Right lobe of liver (tissue), 4 donors: ENCODE measurements around the gene RPTOR.

Experiments
- POLR2A ChIP-seq: fragments of 450-650 bp; IDR thresholded peaks from one replicate; pipeline ENCODE4 v1.6.1; 2017; ENCODE audit warnings: antibody characterized with exemption, mild to moderate bottlenecking
- TF ChIP-seq, protein P1 (sequence below), 4 donors: fragments of 200-600 bp in 3 of 4; fragments of 450-650 bp in 1 of 4; IDR thresholded peaks; one replicate each; pipeline versions ENCODE4 v1.5.1 to v1.8.0; 2016 to 2022; ENCODE audit warnings: antibody characterized with exemption in 4 of 4, mild to moderate bottlenecking in 2 of 4
- donor health status: DM: no; HTN: no; CAD: no.
- donor health status: DM: no; HTN: no; CAD: no.
- donor health status: DM: no; HTN: yes; CAD: no.

DNA sequence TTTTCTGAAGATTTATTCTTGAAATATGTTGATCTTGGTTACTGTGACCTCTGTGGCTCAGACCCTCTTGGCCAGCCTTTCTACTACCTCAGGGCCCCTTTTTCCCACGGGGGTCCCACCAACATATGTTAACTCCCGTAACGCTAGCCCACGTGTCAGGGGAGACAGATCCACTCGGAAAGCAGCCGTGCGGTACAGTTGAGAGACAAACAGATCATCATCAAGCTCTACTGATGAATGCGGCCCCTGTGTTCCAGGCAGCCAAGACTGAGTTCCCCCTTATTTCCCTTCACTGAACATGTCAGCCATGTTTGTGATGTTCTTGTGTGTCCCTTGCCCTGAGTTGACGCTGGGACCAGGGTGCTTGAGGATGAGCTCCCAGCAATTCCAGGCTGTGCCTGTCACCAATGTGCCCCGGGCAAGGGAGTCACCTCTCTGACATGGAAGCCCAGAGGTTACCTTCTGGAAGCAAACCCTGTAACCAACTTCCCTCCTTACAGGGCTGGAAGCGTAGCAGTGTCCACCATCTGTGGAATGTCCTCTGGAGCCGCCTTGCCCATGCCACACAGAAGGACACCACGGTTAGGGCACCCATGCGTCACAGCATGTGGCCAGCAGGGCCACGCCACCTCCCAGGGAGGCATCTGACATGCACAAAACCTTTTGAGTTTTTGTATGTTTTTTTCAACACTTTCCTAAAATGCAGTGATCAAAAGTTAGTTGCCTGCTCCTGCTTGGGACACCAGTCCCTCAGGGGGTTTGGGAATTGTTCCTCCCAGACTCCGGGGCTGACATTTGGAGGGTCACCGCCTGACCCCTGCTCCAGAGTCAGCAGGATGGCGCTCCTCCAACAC is 253.3 kb downstream of the RPTOR start:
- TF ChIP-seq, protein P1, sequence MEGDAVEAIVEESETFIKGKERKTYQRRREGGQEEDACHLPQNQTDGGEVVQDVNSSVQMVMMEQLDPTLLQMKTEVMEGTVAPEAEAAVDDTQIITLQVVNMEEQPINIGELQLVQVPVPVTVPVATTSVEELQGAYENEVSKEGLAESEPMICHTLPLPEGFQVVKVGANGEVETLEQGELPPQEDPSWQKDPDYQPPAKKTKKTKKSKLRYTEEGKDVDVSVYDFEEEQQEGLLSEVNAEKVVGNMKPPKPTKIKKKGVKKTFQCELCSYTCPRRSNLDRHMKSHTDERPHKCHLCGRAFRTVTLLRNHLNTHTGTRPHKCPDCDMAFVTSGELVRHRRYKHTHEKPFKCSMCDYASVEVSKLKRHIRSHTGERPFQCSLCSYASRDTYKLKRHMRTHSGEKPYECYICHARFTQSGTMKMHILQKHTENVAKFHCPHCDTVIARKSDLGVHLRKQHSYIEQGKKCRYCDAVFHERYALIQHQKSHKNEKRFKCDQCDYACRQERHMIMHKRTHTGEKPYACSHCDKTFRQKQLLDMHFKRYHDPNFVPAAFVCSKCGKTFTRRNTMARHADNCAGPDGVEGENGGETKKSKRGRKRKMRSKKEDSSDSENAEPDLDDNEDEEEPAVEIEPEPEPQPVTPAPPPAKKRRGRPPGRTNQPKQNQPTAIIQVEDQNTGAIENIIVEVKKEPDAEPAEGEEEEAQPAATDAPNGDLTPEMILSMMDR (IDR thresholded peaks at IDR 0.05) = no peak
- no peak for TF ChIP-seq POLR2A
